SU-DHL-6 (cell line): ENCODE data around the gene SYTL4.

Experiments used
- H2AFZ ChIP-seq: fragments of 200-600 bp; sonication (generic); 2 replicates; pipeline ENCODE4 v1.6.1; 2014; ENCODE audit warnings: low read depth, mild to moderate bottlenecking, moderate library complexity, mixed read lengths, antibody characterized with exemption, low read length; ENCODE audit not compliant: severe bottlenecking
- H3F3A ChIP-seq: fragments of 200-600 bp; shearing (Covaris generic); 2 replicates; pipeline ENCODE4 v1.6.0; 2016; ENCODE audit warnings: antibody characterized with exemption, mild to moderate bottlenecking; ENCODE audit not compliant: insufficient read depth
- H3K27ac ChIP-seq: fragments of 200-600 bp; sonication (generic); 2 replicates; pipeline ENCODE4 v1.5.1; 2016; ENCODE audit warnings: low read depth, mild to moderate bottlenecking, low read length, moderate library complexity, mixed read lengths
- H3K27me3 ChIP-seq: fragments of 200-600 bp; sonication (generic), shearing (Covaris generic); 2 replicates; pipeline ENCODE4 v1.6.0; 2014; ENCODE audit warnings: mild to moderate bottlenecking, low read length
- H3K36me3 ChIP-seq: fragments of 200-600 bp; sonication (generic); 2 replicates; pipeline ENCODE4 v1.6.1; 2014; ENCODE audit warnings: mild to moderate bottlenecking, low read length, mixed read lengths
- H3K4me2 ChIP-seq: fragments of 300-600, 200-600 bp; shearing (Covaris generic), sonication (generic); 2 replicates; pipeline ENCODE4 v1.6.0; 2014; ENCODE audit warnings: low read length, low read depth, mild to moderate bottlenecking; ENCODE audit not compliant: poor library complexity, severe bottlenecking
- H3K4me3 ChIP-seq: fragments of 200-600 bp; sonication (generic); 2 replicates; pipeline ENCODE4 v1.5.1; 2014; ENCODE audit warnings: antibody characterized with exemption, low read length, mild to moderate bottlenecking, mixed read lengths; ENCODE audit not compliant: insufficient read depth, poor library complexity, severe bottlenecking
- H3K79me2 ChIP-seq: fragments of 200-600 bp; sonication (generic); 2 replicates; pipeline ENCODE4 v1.6.1; 2014; ENCODE audit warnings: mild to moderate bottlenecking, low read length, moderate library complexity; ENCODE audit not compliant: insufficient read depth
- H3K9ac ChIP-seq: fragments of 200-600 bp; sonication (generic); 2 replicates; pipeline ENCODE4 v1.7.0; 2014; ENCODE audit warnings: mild to moderate bottlenecking, low read length
- H3K9me2 ChIP-seq: fragments of 200-600 bp; sonication (generic); replicated peaks from 2 replicates; pipeline ENCODE4 v1.6.1; 2014; ENCODE audit warnings: low read length; ENCODE audit not compliant: insufficient read depth
- H3K9me3 ChIP-seq: fragments of 200-600 bp; sonication (generic); 2 replicates; pipeline ENCODE4 v1.6.1; 2014; ENCODE audit warnings: low read length, mixed read lengths; ENCODE audit not compliant: insufficient read depth
- H4K20me1 ChIP-seq: fragments of 200-600 bp; sonication (generic); 2 replicates; pipeline ENCODE4 v1.6.1; 2014; ENCODE audit warnings: low read depth, mild to moderate bottlenecking, antibody characterized with exemption, low read length, moderate library complexity, mixed read lengths
- EZH2phosphoT487 ChIP-seq: fragments of 200-600 bp; sonication (generic), shearing (Covaris generic); conservative IDR thresholded peaks from 2 replicates; pipeline ENCODE4 v1.6.1; 2018; ENCODE audit warnings: mild to moderate bottlenecking, antibody characterized with exemption, low read length, moderate library complexity, mixed read lengths
- TF ChIP-seq, protein P1 (sequence below): fragments of 200-600 bp; sonication (generic); IDR thresholded peaks from one replicate; pipeline ENCODE4 v1.5.1; 2017; ENCODE audit warnings: antibody characterized with exemption, mild to moderate bottlenecking, low read length, moderate library complexity; ENCODE audit not compliant: insufficient read depth, poor library complexity, severe bottlenecking

Gene SYTL4

DNA sequence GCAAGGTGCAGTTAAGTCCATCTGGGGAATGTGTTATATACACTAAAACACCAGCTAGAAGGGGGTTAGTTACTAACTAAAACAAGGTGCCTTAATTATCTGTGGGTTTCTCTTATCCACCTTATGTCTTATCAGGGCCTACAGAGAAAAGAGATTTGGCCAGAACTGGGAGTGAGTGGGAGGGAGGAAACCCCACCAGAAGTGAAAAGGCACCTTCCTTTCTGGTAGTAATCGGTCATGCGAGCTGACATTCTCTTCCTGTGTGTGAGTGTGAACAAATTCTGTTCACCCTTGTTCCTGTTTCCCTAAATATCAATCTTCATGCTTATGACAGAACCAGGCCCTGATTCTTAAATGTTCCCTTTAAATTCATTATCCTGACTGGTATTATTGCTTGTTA is 44.4 kb downstream of the SYTL4 start:
- Histone ChIP-seq H3K9me3 (no peaks in the 10 kb centered on the region), H3K4me3 (no peak overlapping the region), H3K9ac (no peak overlapping the region), H3K27ac (no peak overlapping the region), H3K9me2 (no peaks in the 10 kb centered on the region), H4K20me1 (no peaks in the 10 kb centered on the region), H3K27me3 (no peaks in the 10 kb centered on the region), H3K79me2 (no peaks in the 10 kb centered on the region), H3F3A (no peaks in the 10 kb centered on the region), H3K36me3 (no peaks in the 10 kb centered on the region), H2AFZ (no peak overlapping the region), H3K4me2 (no peak overlapping the region)
- TF ChIP-seq, protein P1, sequence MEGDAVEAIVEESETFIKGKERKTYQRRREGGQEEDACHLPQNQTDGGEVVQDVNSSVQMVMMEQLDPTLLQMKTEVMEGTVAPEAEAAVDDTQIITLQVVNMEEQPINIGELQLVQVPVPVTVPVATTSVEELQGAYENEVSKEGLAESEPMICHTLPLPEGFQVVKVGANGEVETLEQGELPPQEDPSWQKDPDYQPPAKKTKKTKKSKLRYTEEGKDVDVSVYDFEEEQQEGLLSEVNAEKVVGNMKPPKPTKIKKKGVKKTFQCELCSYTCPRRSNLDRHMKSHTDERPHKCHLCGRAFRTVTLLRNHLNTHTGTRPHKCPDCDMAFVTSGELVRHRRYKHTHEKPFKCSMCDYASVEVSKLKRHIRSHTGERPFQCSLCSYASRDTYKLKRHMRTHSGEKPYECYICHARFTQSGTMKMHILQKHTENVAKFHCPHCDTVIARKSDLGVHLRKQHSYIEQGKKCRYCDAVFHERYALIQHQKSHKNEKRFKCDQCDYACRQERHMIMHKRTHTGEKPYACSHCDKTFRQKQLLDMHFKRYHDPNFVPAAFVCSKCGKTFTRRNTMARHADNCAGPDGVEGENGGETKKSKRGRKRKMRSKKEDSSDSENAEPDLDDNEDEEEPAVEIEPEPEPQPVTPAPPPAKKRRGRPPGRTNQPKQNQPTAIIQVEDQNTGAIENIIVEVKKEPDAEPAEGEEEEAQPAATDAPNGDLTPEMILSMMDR: no peak
- no peak for TF ChIP-seq EZH2phosphoT487

DNA sequence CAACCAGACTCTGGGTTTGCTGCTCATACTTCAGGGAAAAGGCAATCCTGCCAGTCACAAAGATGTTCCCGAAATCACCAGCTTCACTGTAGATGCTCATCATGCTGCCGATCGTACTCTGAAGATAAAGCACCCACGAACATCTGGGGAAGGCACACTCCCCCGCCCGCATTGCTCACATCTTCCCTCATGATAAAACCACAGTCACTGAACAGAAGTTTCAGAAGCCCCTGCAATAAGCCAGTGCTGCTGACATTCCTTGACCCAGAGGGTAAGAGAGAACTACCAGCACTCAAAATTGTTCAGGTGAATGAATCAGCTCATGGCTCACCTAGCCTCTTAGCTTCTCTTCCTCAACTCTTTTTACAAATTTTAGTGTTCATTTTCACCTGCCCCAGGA is 44.8 kb downstream of the SYTL4 start:
- no peak overlapping the region for H3K9ac ChIP-seq
- H3K4me3 ChIP-seq: no peak overlapping the region
- TF ChIP-seq EZH2phosphoT487: no peak
- TF ChIP-seq, protein P1: no peak
- no peaks in the 10 kb centered on the region for H3F3A ChIP-seq
- H3K36me3 ChIP-seq: no peaks in the 10 kb centered on the region
- H4K20me1 ChIP-seq: no peaks in the 10 kb centered on the region
- no peak overlapping the region for H3K4me2 ChIP-seq
- no peaks in the 10 kb centered on the region for H3K79me2 ChIP-seq
- H3K27me3 ChIP-seq: no peaks in the 10 kb centered on the region
- no peaks in the 10 kb centered on the region for H3K9me3 ChIP-seq
- H2AFZ ChIP-seq: no peak overlapping the region
- no peaks in the 10 kb centered on the region for H3K9me2 ChIP-seq
- no peak overlapping the region for H3K27ac ChIP-seq

- H3K9me2 ChIP-seq: no peaks in the 10 kb centered on the region
- no peaks in the 10 kb centered on the region for H3K9me3 ChIP-seq
- H3K9ac ChIP-seq: no peak overlapping the region
- no peaks in the 10 kb centered on the region for H3K79me2 ChIP-seq
- H3K27me3 ChIP-seq: no peaks in the 10 kb centered on the region
- no peaks in the 10 kb centered on the region for H4K20me1 ChIP-seq
- no peak overlapping the region for H3K27ac ChIP-seq
- H3F3A ChIP-seq: no peaks in the 10 kb centered on the region
- H2AFZ ChIP-seq: no peak overlapping the region
- H3K4me2 ChIP-seq: no peak overlapping the region
- TF ChIP-seq EZH2phosphoT487: no peak
- TF ChIP-seq, protein P1: no peak
- H3K36me3 ChIP-seq: no peaks in the 10 kb centered on the region
- no peak overlapping the region for H3K4me3 ChIP-seq
Observed at GRCh38 chrX:100685997-100686305, 46.0 kb downstream of the SYTL4 start.
